ENCODE data around the gene CEACAM21.

GRCh38 chr19:41543582-41543981, 32.4 kb upstream of the CEACAM21 start:
- no peak for TF ChIP-seq CTCF (IDR thresholded peaks at IDR 0.05)
- TF ChIP-seq POLR2AphosphoS5 (IDR thresholded peaks at IDR 0.05) = no peak

All from breast epithelium (tissue), 3 donors.